ENCODE results near the gene RABEPK. TPM values are rescaled to one million over a fixed set of nuclear protein-coding genes. Genes with fewer than 3 reads are reported as not detected.
"Not testable (repeated sequence)": the region's sequence is repeated elsewhere in the genome, so short reads cannot be mapped to it uniquely, and the experiment has no call there.

Gene RABEPK
- total and polyA plus RNA-seq, 12 donors: 11.0 to 27.3 (median 17.0) TPM

DNA sequence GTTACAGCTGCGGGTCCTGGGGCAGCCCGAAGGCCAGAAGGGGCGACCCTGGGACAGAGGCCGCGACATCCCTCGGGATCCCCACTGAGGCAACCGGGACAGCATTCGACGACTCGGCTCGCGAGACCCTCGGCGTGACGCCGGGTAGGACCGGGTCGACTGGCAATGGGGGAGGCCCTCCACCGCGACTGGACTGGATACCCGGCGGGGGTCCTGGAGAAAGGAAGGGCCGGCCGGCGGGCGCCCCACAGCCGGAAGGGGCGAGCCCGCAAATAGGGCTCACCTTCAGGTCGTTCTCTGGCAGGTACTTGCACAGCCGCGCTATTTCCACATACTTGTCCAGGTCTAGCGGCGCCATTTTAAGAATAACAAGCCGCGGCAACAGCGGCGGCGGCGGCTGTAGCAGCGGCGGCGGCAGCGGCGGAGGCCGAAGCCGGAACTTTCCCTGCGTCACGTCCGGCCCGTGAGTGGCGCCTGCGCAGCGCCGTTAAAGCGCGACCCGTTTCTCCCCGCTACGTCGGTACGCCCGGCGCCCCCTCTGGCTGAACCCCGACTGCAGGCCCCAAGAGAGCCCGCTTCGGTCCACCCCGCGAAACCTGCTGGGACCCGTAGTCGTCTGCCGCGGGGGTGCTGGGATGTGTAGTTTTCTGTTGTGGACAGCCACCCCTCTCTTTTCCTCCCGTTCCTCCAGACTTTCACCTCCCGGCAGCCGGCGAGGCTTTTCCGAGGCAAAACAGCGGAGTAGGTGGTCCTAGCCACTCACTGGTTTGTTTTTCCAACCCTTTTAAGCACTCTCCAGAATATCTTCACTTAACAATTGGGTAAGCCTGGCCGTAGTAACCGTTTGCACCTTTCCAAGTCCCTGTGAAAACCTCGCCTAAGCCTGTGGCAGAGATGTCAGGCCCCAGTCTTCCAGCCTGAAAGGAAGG is 10.7 kb upstream of the RABEPK start, which contains the start of gene PPP6C:
Gene PPP6C (minus strand): TSS at position 443 of the 929 bp plus-strand sequence. CDS start 85 bp downstream, at position 358.
- H3K36me3 ChIP-seq (replicated peaks in 1 of 2): no peaks in the 10 kb centered on the region
- H3K4me1 ChIP-seq (replicated peaks in 1 of 2): peaks cover 22 to 44% of the 10 kb centered on the region in 2 donors
- no peaks in the 10 kb centered on the region for H3K27me3 ChIP-seq
- no peaks in the 10 kb centered on the region for H3K9me3 ChIP-seq (replicated peaks in 1 of 3)
- TF ChIP-seq, protein P1, sequence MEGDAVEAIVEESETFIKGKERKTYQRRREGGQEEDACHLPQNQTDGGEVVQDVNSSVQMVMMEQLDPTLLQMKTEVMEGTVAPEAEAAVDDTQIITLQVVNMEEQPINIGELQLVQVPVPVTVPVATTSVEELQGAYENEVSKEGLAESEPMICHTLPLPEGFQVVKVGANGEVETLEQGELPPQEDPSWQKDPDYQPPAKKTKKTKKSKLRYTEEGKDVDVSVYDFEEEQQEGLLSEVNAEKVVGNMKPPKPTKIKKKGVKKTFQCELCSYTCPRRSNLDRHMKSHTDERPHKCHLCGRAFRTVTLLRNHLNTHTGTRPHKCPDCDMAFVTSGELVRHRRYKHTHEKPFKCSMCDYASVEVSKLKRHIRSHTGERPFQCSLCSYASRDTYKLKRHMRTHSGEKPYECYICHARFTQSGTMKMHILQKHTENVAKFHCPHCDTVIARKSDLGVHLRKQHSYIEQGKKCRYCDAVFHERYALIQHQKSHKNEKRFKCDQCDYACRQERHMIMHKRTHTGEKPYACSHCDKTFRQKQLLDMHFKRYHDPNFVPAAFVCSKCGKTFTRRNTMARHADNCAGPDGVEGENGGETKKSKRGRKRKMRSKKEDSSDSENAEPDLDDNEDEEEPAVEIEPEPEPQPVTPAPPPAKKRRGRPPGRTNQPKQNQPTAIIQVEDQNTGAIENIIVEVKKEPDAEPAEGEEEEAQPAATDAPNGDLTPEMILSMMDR (IDR thresholded peaks at IDR 0.05): peak; percentile 35 to 73 (median 60)
- TF ChIP-seq POLR2A (IDR thresholded peaks at IDR 0.05): peak; percentile 54 to 80
- intact Hi-C loops (cut with DNase I): no loop called here
- peak within 1 kb of the TSS; percentile 60 to 100 (median 76) for H3K4me3 ChIP-seq
- H3K27ac ChIP-seq: peak within 1 kb of the TSS; percentile 44 to 99 (median 80)
- WGBS, 4 donors: 0% methylated on average over 9 to 82 of the region's 82 CpGs
- DNase-seq: peak; percentile 96 to 98 (median 97)

DNA sequence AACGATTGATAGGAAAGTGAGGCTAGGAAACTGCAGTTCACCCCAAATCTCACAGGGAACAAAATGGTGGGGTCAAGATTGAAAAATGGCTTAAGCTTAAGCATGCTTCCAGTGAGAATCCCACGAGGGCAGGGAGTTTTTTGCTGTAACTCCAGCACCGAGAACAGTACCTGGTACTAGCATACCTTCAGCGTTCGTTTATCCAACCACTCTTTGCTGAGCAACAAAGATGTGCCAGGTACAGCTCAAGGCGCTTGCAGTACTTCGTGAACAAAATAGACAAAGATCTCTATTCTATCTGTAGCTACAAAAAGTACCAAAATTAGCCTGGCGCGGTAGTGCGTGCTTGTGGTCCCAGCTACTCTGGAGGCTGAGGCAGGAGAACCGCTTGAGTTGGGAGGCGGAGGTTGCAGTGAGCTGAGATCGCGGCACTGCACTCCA is 10.0 kb upstream of the RABEPK start:
- H3K27me3 ChIP-seq: no peaks in the 10 kb centered on the region
- H3K36me3 ChIP-seq (replicated peaks in 1 of 2): no peaks in the 10 kb centered on the region
- no peak for TF ChIP-seq POLR2A (IDR thresholded peaks at IDR 0.05)
- TF ChIP-seq, protein P1 (IDR thresholded peaks at IDR 0.05): no peak
- H3K9me3 ChIP-seq (replicated peaks in 1 of 3): no peaks in the 10 kb centered on the region
- intact Hi-C loops (cut with DNase I): no loop called here
- H3K4me3 ChIP-seq: peak overlapping the region; percentile 9 to 100 (median 54)
- H3K4me1 ChIP-seq (replicated peaks in 1 of 2): peaks cover 22 to 44% of the 10 kb centered on the region in 2 donors
- H3K27ac ChIP-seq: peak overlapping the region; percentile 44 to 99 (median 80)
- DNase-seq: no peak
- WGBS, 4 donors: 53 to 60% (median 58%) methylated on average over 14 of the region's 14 CpGs

DNA sequence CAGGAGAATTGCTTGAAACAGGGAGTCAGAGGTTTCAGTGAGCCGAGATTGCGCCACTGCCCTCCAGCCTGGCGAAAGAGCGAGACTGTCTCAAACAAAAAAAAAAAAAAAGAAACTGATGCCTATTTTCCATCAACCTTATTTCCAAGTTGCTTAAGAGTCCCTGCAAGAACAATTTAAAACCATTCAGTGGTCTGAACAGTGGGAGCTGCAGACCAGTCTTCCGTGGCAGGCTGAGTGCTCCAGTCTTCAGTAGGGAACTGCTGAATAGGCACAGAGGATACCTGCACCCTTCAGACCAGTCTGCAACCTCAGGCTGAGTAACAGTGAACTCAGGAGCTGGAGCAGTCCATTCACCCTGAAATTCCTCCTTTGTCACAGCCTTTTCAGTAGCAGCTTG is 5.9 kb upstream of the RABEPK start:
- intact Hi-C loops (cut with DNase I); H3K27me3 ChIP-seq; H3K4me3 ChIP-seq; H3K4me1 ChIP-seq (replicated peaks in 1 of 2); DNase-seq; H3K36me3 ChIP-seq (replicated peaks in 1 of 2); H3K27ac ChIP-seq; H3K9me3 ChIP-seq (replicated peaks in 1 of 3): not testable (repeated sequence)
- 85 to 95% (median 90%) methylated on average over 5 of the region's 5 CpGs for WGBS, 4 donors

DNA sequence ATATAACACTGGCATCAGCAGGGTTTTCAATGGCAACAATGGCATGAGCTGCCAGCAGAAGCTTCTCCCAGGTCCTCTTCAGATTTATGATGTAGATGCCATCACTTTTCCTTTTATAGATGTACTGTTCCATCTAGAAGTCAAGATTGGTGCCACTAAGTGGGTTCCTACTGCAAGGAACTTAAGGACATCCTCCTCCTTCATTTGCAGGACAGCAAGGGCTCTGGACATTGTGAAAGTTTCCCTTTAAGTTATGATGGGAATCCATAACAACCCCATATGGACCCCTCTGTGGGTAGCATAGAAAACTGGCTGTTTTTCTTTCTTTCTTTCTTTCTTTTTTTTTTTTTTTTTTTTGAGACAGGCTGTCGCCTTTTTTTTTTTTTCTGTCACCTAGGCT is 4.8 kb upstream of the RABEPK start:
- WGBS, 4 donors: 70 to 100% (median 90%) methylated on average over 1 of the region's 1 CpG
- H3K9me3 ChIP-seq (replicated peaks in 1 of 3); H3K4me1 ChIP-seq (replicated peaks in 1 of 2); H3K27ac ChIP-seq; H3K27me3 ChIP-seq; DNase-seq; intact Hi-C loops (cut with DNase I); H3K36me3 ChIP-seq (replicated peaks in 1 of 2); H3K4me3 ChIP-seq: not testable (repeated sequence)

DNA sequence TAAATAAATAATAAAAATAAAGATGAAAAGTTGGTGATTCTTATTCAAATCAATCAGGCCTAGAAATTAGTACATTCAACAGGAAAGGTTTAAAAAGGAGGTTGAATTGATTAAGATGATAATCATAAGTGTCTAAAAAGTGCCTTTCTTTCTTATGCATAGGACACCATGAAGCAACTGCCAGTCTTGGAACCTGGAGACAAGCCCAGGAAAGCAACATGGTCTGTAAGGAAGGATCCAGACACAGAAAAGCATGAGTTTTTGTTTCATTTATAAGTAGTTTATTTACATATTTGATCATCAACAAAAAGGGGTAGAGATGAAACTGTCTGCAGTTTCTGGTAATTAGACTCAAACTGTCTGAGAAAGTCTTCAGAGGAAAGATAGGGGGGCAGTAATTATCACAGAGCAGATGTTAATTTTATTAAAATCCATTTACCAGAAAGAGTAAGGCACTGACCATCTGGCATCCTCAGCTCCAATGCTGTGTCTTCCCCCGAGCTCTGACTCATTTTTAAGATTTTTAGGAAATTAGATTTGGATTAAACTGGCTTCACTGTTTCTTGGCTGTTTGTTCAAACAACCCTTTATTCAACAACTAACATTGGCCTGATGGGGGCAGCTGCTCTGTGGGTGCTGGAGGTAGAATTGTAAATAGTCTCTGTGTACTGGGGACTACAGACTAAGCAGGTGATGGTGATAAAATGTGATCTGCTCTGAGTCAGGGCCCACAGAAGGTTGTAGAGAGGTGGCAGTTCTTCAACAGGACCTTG is 2.7 kb downstream of the RABEPK start:
- H3K36me3 ChIP-seq (replicated peaks in 1 of 2): peaks cover 0 to 23% of the 10 kb centered on the region in 2 donors
- 74 to 100% (median 87%) methylated on average over 1 of the region's 1 CpG for WGBS, 4 donors
- H3K4me3 ChIP-seq: no peak overlapping the region
- H3K9me3 ChIP-seq (replicated peaks in 1 of 3): no peaks in the 10 kb centered on the region
- no peak overlapping the region for H3K27ac ChIP-seq
- H3K4me1 ChIP-seq (replicated peaks in 1 of 2): peaks cover 0 to 7% of the 10 kb centered on the region in 2 donors
- TF ChIP-seq POLR2A (IDR thresholded peaks at IDR 0.05): no peak
- TF ChIP-seq, protein P1 (IDR thresholded peaks at IDR 0.05): no peak
- H3K27me3 ChIP-seq: no peaks in the 10 kb centered on the region
- intact Hi-C loops (cut with DNase I): no loop called here
- no peak for DNase-seq

Data from adrenal gland (tissue), 12 donors.